BJ (cell line): ENCODE measurements around the gene CDK2. TPM values are rescaled to one million over a fixed set of nuclear protein-coding genes. Genes with fewer than 3 reads are reported as not detected.

ENCODE experiments used
- CTCF ChIA-PET: fragments of 350-600 bp; formaldehyde crosslinking; extraction: SDS; loops from one replicate; lab custom pipeline; 2021; ENCODE audit warnings: antibody characterized with exemption, inconsistent platforms; lab: Yijun Ruan, JAX
- POLR2A ChIA-PET: fragments of 300-600 bp; sonication (Branson Sonifier 250); formaldehyde crosslinking; extraction: SDS; loops from one replicate; lab custom pipeline; 2021; ENCODE audit warnings: antibody characterized with exemption; lab: Charles Lee
- DNase-seq: peaks from one replicate; pipeline ENCODE4 v3.0.0-alpha.2; 2011; ENCODE audit warnings: low read depth
- H3K27me3 ChIP-seq: 2 replicates; pipeline ENCODE4 v1.6.0; 2011; ENCODE audit warnings: low read length; ENCODE audit not compliant: control insufficient read depth, insufficient read depth
- H3K36me3 ChIP-seq: 2 replicates; pipeline ENCODE4 v1.5.1; 2011; ENCODE audit warnings: low read length; ENCODE audit not compliant: control insufficient read depth, insufficient read depth
- H3K4me3 ChIP-seq: 2 replicates; pipeline ENCODE4 v1.5.1; 2011; ENCODE audit warnings: low read depth, mild to moderate bottlenecking, control low read depth, low read length
- polyA plus RNA-seq: library from polyadenylated mRNA; depleted of rRNA; stranded (reverse); fragments of >200 nt; gene quantifications from 2 replicates; pipeline ENCODE4 v1.2.3, GENCODE V29; 2011
- TF ChIP-seq, protein P1 (sequence below): IDR thresholded peaks from 2 replicates; pipeline ENCODE4 v1.5.1; 2011; ENCODE audit warnings: low read depth, mild to moderate bottlenecking, control low read depth, inconsistent platforms, low read length, moderate library complexity; ENCODE audit not compliant: insufficient read depth

Gene CDK2
- polyA plus RNA-seq, 1 experiment, result 75.2 TPM

DNA sequence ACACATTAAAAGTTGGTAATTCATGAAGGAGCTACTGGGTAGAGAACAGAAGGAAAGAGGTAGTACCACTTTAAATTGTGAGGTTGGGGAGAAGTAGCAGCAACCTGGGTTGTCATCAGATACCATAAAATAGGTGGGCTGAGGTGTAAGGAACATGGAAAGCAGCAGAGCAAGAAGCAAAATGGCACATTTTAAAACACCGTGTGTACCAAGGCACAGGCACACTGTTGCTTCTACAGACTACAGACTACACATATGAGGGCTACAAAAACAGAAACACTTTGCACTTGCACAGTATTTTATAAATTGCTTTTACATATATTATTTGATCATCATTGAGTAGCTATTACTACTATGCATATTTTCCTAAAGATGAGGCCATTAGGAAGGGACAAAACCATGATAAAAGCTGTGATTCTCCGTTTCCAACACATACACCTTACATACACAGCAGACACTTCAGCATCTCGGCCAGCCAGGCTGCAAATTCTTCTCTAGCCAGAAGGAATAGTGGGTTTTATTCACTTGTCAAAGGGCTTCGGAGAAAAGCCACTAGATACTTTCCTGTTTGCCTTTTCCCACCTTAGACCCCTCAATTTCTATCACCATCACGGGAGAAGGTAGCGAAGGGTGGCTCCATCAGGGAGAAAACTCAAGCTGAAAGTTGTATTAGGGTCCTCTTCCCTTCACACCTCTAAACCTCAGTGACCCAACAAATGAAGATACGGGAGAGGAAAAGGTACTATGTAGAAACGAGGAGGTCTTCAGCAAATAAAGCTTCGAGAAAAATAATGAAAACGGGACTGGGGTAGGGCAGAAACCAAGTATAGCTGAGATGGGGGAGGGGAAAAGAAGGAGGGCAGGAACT is 40.5 kb upstream of the CDK2 start:
- no peak for DNase-seq
- Histone ChIP-seq H3K4me3 (peak overlapping the region; percentile 78), H3K27me3 (no peaks in the 10 kb centered on the region), H3K36me3 (no peaks in the 10 kb centered on the region)
- ChIA-PET POLR2A (no interaction called here), CTCF (interaction anchor here (0.7 to 4.4 kb wide), 27 partner anchors 9 to 197 kb away, joined by 3 to 30 read pairs (median 4); partner anchors contain the start of genes CD63, DNAJC14, MMP19 and ORMDL2)
- TF ChIP-seq, protein P1, sequence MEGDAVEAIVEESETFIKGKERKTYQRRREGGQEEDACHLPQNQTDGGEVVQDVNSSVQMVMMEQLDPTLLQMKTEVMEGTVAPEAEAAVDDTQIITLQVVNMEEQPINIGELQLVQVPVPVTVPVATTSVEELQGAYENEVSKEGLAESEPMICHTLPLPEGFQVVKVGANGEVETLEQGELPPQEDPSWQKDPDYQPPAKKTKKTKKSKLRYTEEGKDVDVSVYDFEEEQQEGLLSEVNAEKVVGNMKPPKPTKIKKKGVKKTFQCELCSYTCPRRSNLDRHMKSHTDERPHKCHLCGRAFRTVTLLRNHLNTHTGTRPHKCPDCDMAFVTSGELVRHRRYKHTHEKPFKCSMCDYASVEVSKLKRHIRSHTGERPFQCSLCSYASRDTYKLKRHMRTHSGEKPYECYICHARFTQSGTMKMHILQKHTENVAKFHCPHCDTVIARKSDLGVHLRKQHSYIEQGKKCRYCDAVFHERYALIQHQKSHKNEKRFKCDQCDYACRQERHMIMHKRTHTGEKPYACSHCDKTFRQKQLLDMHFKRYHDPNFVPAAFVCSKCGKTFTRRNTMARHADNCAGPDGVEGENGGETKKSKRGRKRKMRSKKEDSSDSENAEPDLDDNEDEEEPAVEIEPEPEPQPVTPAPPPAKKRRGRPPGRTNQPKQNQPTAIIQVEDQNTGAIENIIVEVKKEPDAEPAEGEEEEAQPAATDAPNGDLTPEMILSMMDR, result no peak

DNA sequence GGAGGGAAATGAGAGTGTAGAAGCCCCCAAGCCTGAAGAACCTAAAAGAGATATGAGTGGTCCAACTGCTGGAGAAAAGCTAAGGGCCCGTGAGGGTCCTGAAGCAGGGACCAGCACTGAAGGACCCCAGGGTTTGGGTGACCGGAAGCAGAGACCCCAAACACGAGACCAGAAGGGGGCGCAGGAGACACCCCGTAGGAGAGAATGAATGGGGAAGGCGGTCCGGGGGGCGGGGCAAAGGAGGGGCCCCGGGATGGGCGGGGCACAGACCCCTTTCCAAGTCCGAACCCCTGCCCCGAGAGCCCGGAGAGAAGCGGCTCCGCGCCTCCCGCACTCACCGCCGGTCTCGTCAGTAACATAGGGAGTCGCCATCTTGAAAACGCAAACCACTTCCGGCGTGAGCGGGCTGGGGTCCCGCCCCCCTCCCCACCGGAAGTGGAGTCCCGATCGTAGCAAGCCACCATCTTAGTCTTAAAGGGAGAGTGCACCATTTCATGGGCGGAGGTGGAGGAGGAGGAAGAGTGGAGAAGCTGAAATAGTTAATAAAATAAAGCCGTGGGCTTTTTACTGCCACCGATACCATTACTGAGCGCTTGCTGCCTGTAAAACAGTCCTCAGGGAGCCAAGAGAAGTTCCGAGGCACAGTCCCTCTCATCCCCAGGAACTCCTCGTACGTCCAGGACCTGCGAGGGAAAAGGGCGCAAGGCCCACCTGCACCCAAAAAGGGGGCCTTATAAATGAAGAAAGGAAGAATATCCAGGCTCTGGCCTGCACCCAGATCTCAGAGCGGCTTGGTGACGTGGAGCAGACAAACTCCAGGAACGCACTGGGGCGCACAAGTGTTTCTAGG is 39.7 kb upstream of the CDK2 start:
- CTCF ChIA-PET, result interaction anchor here (0.6 to 4.4 kb wide), 26 partner anchors 10 to 197 kb away, joined by 3 to 30 read pairs (median 4); partner anchors contain the start of genes CD63, DNAJC14, MMP19 and ORMDL2
- peak overlapping the region; percentile 78 for H3K4me3 ChIP-seq
- H3K27me3 ChIP-seq, result no peaks in the 10 kb centered on the region
- no peaks in the 10 kb centered on the region for H3K36me3 ChIP-seq
- DNase-seq, result peak; percentile 72
- POLR2A ChIA-PET, result no interaction called here
- TF ChIP-seq, protein P1, result peak; percentile 91

DNA sequence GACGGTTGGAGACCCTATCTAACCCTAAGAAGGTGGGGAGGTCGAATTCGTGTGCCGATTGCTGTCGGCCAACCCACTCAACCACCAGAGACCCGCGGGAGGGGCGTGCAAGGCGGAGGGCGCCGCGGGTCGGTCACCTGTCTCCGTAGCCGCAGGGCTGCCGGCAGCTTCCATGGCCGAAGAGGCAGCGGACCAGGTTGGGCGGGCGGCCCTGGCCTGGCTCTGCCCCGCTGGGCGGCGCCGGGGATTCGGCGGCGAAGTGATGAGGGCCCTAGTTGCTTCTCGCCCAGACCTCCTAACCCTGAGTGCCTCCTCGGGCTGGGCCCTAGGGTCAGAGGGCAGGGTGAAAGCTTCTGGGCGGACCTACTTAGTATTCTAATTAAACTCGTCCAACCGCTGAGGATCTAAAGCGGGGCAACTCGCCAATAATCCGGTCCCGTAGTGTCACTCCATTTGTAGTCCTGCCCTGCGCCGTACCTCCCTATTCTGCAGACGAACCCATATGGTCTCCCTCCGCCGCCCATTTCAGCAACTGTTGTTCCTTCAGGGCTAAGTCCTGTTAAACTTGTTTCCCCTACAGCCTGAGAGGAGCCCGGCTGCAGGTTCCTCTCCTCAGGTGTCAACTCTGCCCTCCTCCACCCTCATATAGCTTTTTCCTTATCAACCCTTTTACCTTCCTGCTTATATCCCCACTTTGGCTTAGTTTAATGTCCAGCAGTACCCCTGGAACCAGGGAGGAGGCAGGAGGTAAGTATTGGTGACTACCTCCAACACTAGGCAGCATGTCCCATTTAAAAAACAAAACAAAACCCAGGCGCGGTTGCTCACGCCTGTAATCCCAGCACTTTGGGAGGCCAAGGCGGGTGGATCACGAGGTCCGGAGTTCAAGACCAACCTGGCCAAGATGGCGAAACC is 38.8 kb upstream of the CDK2 start, which contains the start of gene PYM1:
Gene PYM1, minus strand, starts transcription at position 307 of the 915 bp plus-strand sequence. Its CDS starts 133 bp downstream, at position 174.
- peak within 1 kb of the TSS; percentile 78 for H3K4me3 ChIP-seq
- ChIA-PET CTCF (interaction anchor here (0.6 to 4.4 kb wide), 17 partner anchors 11 to 198 kb away, joined by 3 to 30 read pairs (median 9); partner anchors contain the start of genes CD63, DNAJC14, MMP19 and ORMDL2), POLR2A (no interaction called here)

DNA sequence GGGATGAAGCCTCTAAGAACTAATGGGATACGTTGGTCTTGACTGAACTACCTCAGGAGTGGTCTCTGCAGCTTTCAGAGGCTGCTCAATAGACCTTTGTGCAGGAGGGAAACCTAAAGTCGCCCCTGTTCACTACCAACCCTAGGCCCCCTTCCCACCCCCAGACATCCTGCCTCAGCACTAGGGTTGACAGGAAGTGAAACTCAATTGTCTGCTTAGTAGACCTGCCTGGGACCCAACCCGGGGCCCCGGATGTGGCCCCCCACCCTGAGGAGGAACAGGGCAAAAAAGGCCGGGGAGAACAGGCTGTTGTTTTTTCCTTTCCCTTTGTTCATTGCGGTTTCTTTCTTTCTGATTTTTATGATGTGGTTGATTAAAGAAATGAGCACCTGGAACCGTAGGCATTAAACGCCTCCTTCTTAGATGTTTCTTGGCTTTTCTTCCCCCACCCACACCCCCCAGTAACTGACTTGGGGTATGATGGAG is 37.3 kb upstream of the CDK2 start:
- Histone ChIP-seq H3K27me3 (no peaks in the 10 kb centered on the region), H3K36me3 (no peaks in the 10 kb centered on the region), H3K4me3 (no peak overlapping the region)
- TF ChIP-seq, protein P1, result no peak
- CTCF ChIA-PET, result interaction anchor here (1.0 to 8.5 kb wide), 6 partner anchors 10 to 190 kb away, joined by 3 to 86 read pairs (median 12); partner anchors contain the start of genes DNAJC14 and GDF11
- POLR2A ChIA-PET, result no interaction called here
- no peak for DNase-seq

More for the DNA sequence above, 38.8 kb upstream of the CDK2 start, which contains the start of gene PYM1:
- TF ChIP-seq, protein P1, result no peak
- H3K27me3 ChIP-seq, result no peaks in the 10 kb centered on the region
- DNase-seq, result no peak
- H3K36me3 ChIP-seq, result no peaks in the 10 kb centered on the region
